GM11168 (cell line): ENCODE results near the gene ZNRF1.

ENCODE experiments used
- in situ Hi-C: fragments of 300-500 bp; cut with MboI; formaldehyde crosslinking; loops from one replicate; pipeline ENCODE4 v1.12.0; 2022; ENCODE audit warnings: low sequenced_read_pairs; ENCODE audit not compliant: unreplicated experiment

ZNRF1 gene

DNA sequence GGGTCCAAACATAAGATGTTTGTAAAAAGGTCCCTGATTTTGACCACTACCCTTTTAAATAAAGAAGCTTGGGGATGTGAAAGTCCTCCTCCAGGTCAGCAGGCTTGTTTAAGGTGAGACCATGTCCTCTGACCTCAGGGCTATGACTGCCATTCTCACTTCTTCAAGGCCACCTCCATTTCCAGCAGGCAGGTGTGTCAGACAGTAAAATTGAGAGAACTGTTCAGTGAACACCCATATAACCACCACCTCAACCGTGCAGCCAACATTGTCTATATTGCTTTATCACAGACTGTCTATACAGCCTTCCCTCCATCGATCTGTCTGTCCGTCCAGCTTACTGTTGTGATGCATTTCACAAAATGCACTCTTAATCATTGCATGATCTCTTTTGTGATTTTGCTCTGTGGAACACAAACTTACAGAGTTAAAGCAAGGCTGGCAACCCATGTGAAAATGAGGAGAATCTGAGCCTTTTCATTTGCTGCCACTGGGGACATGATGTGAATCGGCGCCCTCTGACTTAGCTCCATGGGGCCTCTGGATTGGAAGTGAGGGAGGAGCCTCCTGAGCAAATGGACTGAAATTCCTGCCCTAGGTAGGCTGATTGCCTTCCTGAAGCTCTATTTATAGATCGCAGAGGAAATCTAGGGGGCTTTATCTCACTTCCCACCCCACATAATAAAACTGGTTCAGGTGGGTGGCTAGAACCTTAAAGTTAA lies 53.8 kb downstream of the ZNRF1 start:
- in situ Hi-C loops, result no loop called here

- in situ Hi-C loops, result no loop called here
Observed at GRCh38 chr16:75053791-75054555, 55.1 kb downstream of the ZNRF1 start.

DNA sequence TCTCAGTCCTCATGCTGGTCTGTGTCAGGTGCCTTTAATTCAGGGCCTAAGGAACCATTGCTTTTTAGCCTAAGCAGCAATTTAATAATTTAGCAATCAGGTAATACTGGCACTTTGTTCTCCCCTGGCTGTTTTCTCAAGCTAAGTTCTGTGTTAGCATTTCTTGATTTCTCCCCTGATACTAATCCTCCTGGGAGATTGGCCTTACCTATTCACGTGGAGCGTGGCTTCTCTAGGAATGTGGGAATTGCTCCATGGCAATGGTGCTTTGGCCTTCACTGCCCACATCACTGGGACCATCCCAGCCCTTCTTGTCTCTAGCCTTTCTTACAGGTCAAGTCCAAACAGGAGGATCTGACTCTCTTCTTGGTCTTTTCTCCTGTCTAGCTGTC lies 55.7 kb downstream of the ZNRF1 start:
- in situ Hi-C loops, result no loop called here

DNA sequence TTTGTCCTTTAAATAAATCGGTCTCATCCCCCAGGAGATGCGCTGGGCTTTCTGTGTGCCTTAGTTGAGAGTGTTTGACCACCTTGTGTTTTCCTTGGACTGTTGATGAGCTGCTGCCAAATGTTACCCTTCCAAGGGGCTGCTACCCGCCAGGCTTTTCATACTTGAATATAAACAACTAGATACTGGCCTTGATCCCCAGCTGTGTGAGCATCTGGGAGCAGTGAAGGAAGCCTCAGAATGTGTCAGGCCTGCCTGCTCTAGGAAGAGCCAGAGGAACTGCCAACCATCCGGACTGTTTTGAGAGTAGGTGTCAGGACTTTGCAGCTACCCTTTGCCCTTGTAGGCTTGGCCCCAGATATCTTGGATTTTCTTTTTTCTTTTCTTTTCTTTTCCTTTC lies 60.0 kb downstream of the ZNRF1 start:
- in situ Hi-C loops, result no loop called here

DNA sequence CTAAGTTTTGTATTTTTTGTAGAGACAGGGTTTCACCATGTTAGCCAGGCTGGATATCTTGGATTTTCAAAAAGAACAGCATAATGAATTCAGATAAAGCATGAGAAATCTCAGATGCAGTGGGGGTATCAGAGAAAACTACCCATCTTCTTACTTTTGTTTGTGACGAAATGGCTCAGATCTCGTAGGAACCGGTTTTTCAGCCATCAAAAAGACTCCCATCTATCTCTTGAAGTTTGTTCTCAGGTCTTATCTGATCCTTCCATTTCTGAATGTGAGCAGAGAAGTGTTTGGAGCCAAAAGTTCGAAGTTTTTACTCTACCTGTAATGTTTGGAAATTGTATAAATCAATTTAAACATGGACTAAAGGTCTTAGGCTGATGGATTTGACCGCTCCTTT lies 60.6 kb downstream of the ZNRF1 start:
- in situ Hi-C loops, result no loop called here

DNA sequence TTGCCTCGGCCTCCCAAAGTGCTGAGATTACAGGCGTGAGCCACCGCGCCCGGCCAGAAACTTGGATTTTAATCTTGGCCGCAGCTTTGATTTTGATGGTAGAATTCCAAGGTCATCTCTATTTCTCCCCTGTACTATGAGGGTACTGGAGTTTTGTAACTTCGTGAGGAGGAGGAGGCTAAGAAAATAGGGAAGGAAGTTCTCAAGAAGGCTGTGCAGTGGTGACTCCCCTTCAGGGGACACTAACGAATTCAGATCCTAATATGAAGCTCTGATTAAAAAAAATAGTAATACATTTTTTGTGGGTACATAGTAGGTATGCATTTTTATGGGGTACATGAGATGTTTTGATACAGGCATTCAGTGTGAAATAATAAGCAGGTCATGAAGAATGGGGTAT lies 61.9 kb downstream of the ZNRF1 start:
- in situ Hi-C loops, result no loop called here

- in situ Hi-C loops, result no loop called here
Observed at GRCh38 chr16:75061669-75062068, 62.8 kb downstream of the ZNRF1 start.

- in situ Hi-C loops, result no loop called here
Observed at GRCh38 chr16:75062135-75062975, 63.5 kb downstream of the ZNRF1 start.

- in situ Hi-C loops, result no loop called here
Observed at GRCh38 chr16:75062976-75063346, 64.1 kb downstream of the ZNRF1 start.

DNA sequence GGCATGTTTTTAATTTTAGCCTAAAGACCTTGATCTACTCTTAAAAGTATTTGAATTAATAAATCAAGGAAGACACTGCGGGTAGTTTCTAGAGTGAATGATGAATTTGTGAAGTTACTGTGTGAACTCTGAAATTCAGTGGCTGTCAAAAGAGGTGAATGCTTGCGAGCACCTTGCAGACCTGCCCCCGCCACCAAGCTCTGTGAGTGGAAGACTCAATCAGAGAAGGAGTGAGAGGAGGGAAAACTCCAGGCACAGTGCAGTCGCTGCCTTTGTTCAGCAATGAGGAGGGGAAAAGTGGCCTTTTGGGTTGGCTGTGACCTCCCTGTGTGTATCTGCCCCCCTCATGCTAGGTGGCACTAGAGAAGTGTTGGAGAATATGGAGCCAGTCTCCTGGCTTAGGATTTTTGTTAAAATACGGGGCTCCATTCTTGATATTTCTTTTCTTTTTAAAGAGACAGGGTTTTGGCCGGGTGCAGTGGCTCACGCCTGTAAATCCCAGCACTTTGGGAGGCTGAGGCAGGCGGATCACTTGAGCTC lies 64.8 kb downstream of the ZNRF1 start:
- in situ Hi-C loops, result no loop called here

DNA sequence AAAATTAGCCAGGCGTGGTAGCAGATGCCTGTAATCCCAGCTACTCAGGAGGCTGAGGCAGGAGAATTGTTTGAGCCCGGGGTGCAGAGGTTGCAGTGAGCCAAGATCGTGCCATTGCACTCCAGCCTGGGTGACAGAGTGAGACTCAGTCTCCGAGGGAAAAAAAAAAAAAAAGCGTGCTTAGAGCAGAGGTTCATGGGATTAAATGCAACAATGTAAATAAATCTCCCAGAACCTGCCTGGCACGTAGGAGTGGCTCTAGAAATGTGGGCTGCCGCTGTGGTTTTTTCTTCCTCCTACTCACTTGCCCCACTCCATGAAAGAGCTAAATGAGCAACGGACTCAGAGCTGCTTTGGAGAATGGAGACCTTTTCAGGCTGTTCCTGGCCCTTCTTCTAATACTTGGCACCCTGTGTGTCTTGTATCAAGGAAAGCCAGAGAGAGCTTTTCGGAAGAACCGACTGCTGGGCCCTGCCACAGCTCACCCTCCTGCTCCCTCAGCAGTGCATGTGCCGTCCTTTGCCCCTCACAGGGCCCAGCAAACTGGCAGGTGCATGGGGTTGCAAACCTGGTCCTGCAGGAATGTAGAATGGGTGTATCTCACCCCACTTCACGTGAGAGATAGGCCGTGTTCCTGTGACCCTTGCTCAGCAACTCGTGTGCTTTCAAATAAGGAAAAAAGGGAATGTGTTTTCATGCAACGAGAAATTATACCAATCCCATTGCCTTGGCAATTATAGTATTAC lies 65.8 kb downstream of the ZNRF1 start:
- in situ Hi-C loops, result no loop called here

GRCh38 chr16:75065149-75065505 lies 66.3 kb downstream of the ZNRF1 start:
- in situ Hi-C loops, result no loop called here

GRCh38 chr16:75065521-75066149 lies 66.8 kb downstream of the ZNRF1 start:
- in situ Hi-C loops, result no loop called here

GRCh38 chr16:75066861-75067447 lies 68.1 kb downstream of the ZNRF1 start:
- in situ Hi-C loops, result no loop called here

- in situ Hi-C loops, result no loop called here
Observed at GRCh38 chr16:75068085-75069031, 69.5 kb downstream of the ZNRF1 start.

- in situ Hi-C loops, result no loop called here
Observed at GRCh38 chr16:75070012-75070841, 71.4 kb downstream of the ZNRF1 start.

- in situ Hi-C loops, result no loop called here
Observed at GRCh38 chr16:75071621-75072020, 72.8 kb downstream of the ZNRF1 start.
